ENCODE data around the gene GORASP2.

Gene GORASP2

GRCh38 chr2:170973225-170973491, 44.1 kb downstream of the GORASP2 start:
- peaks cover 21% of the 10 kb centered on the region for H3K27me3 ChIP-seq
- no peaks in the 10 kb centered on the region for H3K9me3 ChIP-seq
- H3K4me1 ChIP-seq (ENCODE audit: control insufficient read depth in 1 of 2, insufficient read depth in 1 of 2, low read depth in 1 of 2, low read length in 1 of 2), result peaks cover 23 to 26% of the 10 kb centered on the region in 2 experiments
- H3K4me3 ChIP-seq (ENCODE audit: low read depth in 1 of 2, low read length in 1 of 2), result peak overlapping the region; percentile 72 to 75
- no peak for TF ChIP-seq CTCF (IDR thresholded peaks at IDR 0.05)
- no peaks in the 10 kb centered on the region for H3K36me3 ChIP-seq
- H3K27ac ChIP-seq, result no peak overlapping the region

- Histone ChIP-seq H3K4me3 (ENCODE audit: low read depth in 1 of 2, low read length in 1 of 2) (peak overlapping the region; percentile 72 to 75), H3K36me3 (no peaks in the 10 kb centered on the region), H3K27ac (no peak overlapping the region), H3K4me1 (ENCODE audit: control insufficient read depth in 1 of 2, insufficient read depth in 1 of 2, low read depth in 1 of 2, low read length in 1 of 2) (peaks cover 21 to 23% of the 10 kb centered on the region in 2 experiments), H3K9me3 (no peaks in the 10 kb centered on the region), H3K27me3 (peaks cover 21% of the 10 kb centered on the region)
- TF ChIP-seq CTCF (IDR thresholded peaks at IDR 0.05), result peak; percentile 88
Measured at GRCh38 chr2:170973492-170974303, 44.6 kb downstream of the GORASP2 start.

DNA sequence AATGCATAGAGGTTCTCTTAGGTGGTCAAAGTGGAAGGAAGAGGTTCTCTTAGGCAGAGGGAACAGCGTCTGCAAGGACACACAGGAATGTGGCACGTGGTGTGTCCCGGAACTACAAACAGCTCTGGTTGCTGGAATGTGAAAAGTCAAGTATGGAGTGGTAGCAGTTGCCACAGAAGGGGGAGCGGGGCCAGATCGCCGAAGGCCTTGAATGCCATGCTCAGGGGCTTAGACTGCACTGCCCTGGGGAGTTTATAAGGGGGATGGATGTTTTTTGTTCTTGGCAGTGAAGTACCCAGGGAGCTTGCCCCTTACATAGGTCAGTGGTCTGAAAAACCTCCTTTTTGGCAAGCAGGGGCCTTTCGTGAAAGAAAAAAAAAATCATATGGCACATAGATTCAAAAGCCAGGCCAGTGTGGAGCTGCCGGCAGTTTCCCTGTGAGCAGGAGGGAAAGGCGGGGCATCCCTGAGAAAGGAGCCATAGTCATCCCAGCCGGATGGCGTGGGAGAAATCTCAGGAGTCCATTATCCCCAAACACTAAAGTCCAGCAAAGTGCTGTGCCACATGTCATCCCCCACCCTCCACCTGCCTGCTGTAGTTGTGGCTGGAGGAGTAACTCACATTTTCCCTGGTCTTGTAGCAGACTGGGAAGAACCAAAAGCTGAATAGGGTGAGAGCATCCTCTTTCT, 45.4 kb downstream of the GORASP2 start:
- H3K4me3 ChIP-seq (ENCODE audit: low read depth in 1 of 2, low read length in 1 of 2), result peak overlapping the region; percentile 72 to 75

GRCh38 chr2:170975127-170975942, 46.3 kb downstream of the GORASP2 start:
- Histone ChIP-seq H3K27me3 (peaks cover 21% of the 10 kb centered on the region), H3K4me1 (ENCODE audit: control insufficient read depth in 1 of 2, insufficient read depth in 1 of 2, low read depth in 1 of 2, low read length in 1 of 2) (peaks cover 13% of the 10 kb centered on the region in 2 experiments), H3K36me3 (no peaks in the 10 kb centered on the region), H3K4me3 (ENCODE audit: low read depth in 1 of 2, low read length in 1 of 2) (no peak overlapping the region), H3K9me3 (no peaks in the 10 kb centered on the region), H3K27ac (no peak overlapping the region)
- no peak for TF ChIP-seq CTCF (IDR thresholded peaks at IDR 0.05)

More for the DNA sequence above, 45.4 kb downstream of the GORASP2 start:
- Histone ChIP-seq H3K36me3 (no peaks in the 10 kb centered on the region), H3K27ac (no peak overlapping the region), H3K9me3 (no peaks in the 10 kb centered on the region), H3K27me3 (peaks cover 21% of the 10 kb centered on the region), H3K4me1 (ENCODE audit: control insufficient read depth in 1 of 2, insufficient read depth in 1 of 2, low read depth in 1 of 2, low read length in 1 of 2) (peaks cover 14 to 16% of the 10 kb centered on the region in 2 experiments)
- no peak for TF ChIP-seq CTCF (IDR thresholded peaks at IDR 0.05)

DNA sequence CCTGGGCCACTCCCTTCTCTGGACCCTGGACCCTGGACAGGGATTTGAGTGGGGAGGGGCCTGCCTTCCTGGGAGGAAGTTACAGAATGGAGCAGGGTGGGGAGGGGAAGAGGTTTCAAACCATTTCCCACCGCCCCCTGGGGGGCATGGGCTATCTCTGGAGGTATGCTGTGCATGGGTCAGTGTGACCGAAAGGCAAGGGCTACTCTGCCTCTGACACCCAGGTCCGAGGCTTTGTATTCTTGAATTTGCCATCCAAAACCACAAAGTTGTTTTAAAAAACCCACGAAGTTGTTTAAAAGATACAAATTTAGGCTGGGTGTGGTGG, 46.9 kb downstream of the GORASP2 start:
- H3K27ac ChIP-seq, result no peak overlapping the region
- peaks cover 13% of the 10 kb centered on the region in 2 experiments for H3K4me1 ChIP-seq (ENCODE audit: control insufficient read depth in 1 of 2, insufficient read depth in 1 of 2, low read depth in 1 of 2, low read length in 1 of 2)
- H3K36me3 ChIP-seq, result no peaks in the 10 kb centered on the region
- TF ChIP-seq CTCF (IDR thresholded peaks at IDR 0.05), result no peak
- no peak overlapping the region for H3K4me3 ChIP-seq (ENCODE audit: low read depth in 1 of 2, low read length in 1 of 2)
- H3K9me3 ChIP-seq, result no peaks in the 10 kb centered on the region
- peaks cover 22% of the 10 kb centered on the region for H3K27me3 ChIP-seq
